Upper lobe of right lung (tissue), 1 donor: ENCODE measurements around the gene ADCY10. TPM values are rescaled to one million over a fixed set of nuclear protein-coding genes. Genes with fewer than 3 reads are reported as not detected.

Experiments used
- ATAC-seq: fragments of 200-7000 bp; cut with Tn5 transposase; one replicate; pipeline ENCODE4 v1.9.1; 2020; ENCODE audit warnings: mild to moderate bottlenecking, moderate library complexity
- DNase-seq: peaks from one replicate; pipeline ENCODE4 v3.0.0-alpha.2; 2020
- H3K27ac ChIP-seq: fragments of 200-600 bp; one replicate; pipeline ENCODE4 v1.8.0; 2022
- H3K27me3 ChIP-seq: fragments of 200-600 bp; one replicate; pipeline ENCODE4 v1.8.0; 2022; ENCODE audit warnings: mild to moderate bottlenecking
- H3K36me3 ChIP-seq: fragments of 200-600 bp; one replicate; pipeline ENCODE4 v1.8.0; 2022
- H3K4me1 ChIP-seq: fragments of 200-600 bp; one replicate; pipeline ENCODE4 v1.8.0; 2022
- H3K4me3 ChIP-seq: fragments of 200-600 bp; one replicate; pipeline ENCODE4 v1.8.0; 2022; ENCODE audit warnings: mild to moderate bottlenecking
- H3K9me3 ChIP-seq: fragments of 200-600 bp; one replicate; pipeline ENCODE4 v1.8.0; 2022
- CTCF ChIP-seq: fragments of 200-600 bp; IDR thresholded peaks from one replicate; pipeline ENCODE4 v1.8.0; 2022; ENCODE audit warnings: antibody characterized with exemption
- intact Hi-C: fragments of 100-400 bp; cut with DNase I; formaldehyde crosslinking; loops from one replicate; pipeline ENCODE4 v1.11.0; 2022
- total RNA-seq: library from RNA; stranded (reverse); fragmentation: NEBNext Ultra II Directional; extraction: Animal tissue kit (Norgen Biotek cat#: 25700); gene quantifications from one replicate; pipeline ENCODE4 v1.2.1, GENCODE V29; 2021
- donor health status: DM: no; HTN: yes; CAD: no; lungs with severe emphysema.

Gene ADCY10
- total RNA-seq, 1 donor from 2014 or later, result 0.29 TPM

- H3K27ac ChIP-seq, result no peak overlapping the region
- no peak for TF ChIP-seq CTCF
These were observed 136.7 kb downstream of the ADCY10 start for GRCh38 chr1:167777269-167777650.

GRCh38 chr1:167776616-167777268 lies 137.2 kb downstream of the ADCY10 start:
- TF ChIP-seq CTCF, result no peak
- H3K36me3 ChIP-seq, result peaks cover 31% of the 10 kb centered on the region
- H3K27ac ChIP-seq, result no peak overlapping the region
- no peaks in the 10 kb centered on the region for H3K27me3 ChIP-seq
- H3K4me3 ChIP-seq, result no peak overlapping the region
- no peak for ATAC-seq
- H3K4me1 ChIP-seq, result no peaks in the 10 kb centered on the region
- no peaks in the 10 kb centered on the region for H3K9me3 ChIP-seq
- no peak for DNase-seq
- intact Hi-C loops, result no loop called here

More at GRCh38 chr1:167777269-167777650, 136.7 kb downstream of the ADCY10 start:
- no peaks in the 10 kb centered on the region for H3K27me3 ChIP-seq
- no peaks in the 10 kb centered on the region for H3K4me1 ChIP-seq
- H3K36me3 ChIP-seq, result peaks cover 27% of the 10 kb centered on the region
- DNase-seq (no peak), ATAC-seq (no peak)
- no peaks in the 10 kb centered on the region for H3K9me3 ChIP-seq
- H3K4me3 ChIP-seq, result no peak overlapping the region
- intact Hi-C loops, result no loop called here

- Histone ChIP-seq H3K27ac (no peak overlapping the region), H3K4me1 (no peaks in the 10 kb centered on the region), H3K9me3 (no peaks in the 10 kb centered on the region), H3K27me3 (no peaks in the 10 kb centered on the region), H3K36me3 (peaks cover 31% of the 10 kb centered on the region), H3K4me3 (no peak overlapping the region)
- intact Hi-C loops, result no loop called here
- no peak for ATAC-seq
- DNase-seq, result no peak
- no peak for TF ChIP-seq CTCF
These were observed 137.8 kb downstream of the ADCY10 start for GRCh38 chr1:167776151-167776550.

GRCh38 chr1:167775178-167775577 lies 138.8 kb downstream of the ADCY10 start:
- no peak for ATAC-seq
- H3K27ac ChIP-seq, result no peak overlapping the region
- H3K4me1 ChIP-seq, result no peaks in the 10 kb centered on the region
- no peaks in the 10 kb centered on the region for H3K27me3 ChIP-seq
- H3K9me3 ChIP-seq, result no peaks in the 10 kb centered on the region
- intact Hi-C loops, result no loop called here
- H3K4me3 ChIP-seq, result no peak overlapping the region
- no peak for DNase-seq
- H3K36me3 ChIP-seq, result peaks cover 31% of the 10 kb centered on the region
- TF ChIP-seq CTCF, result no peak

GRCh38 chr1:167774710-167775109 lies 139.2 kb downstream of the ADCY10 start:
- H3K9me3 ChIP-seq, result no peaks in the 10 kb centered on the region
- no peak overlapping the region for H3K27ac ChIP-seq
- no peak for TF ChIP-seq CTCF
- no peak overlapping the region for H3K4me3 ChIP-seq
- intact Hi-C loops, result no loop called here
- peaks cover 31% of the 10 kb centered on the region for H3K36me3 ChIP-seq
- no peaks in the 10 kb centered on the region for H3K4me1 ChIP-seq
- DNase-seq, result no peak
- no peaks in the 10 kb centered on the region for H3K27me3 ChIP-seq
- ATAC-seq, result no peak

- intact Hi-C loops, result no loop called here
- H3K27me3 ChIP-seq, result no peaks in the 10 kb centered on the region
- H3K9me3 ChIP-seq, result no peaks in the 10 kb centered on the region
- ATAC-seq, result no peak
- peaks cover 37% of the 10 kb centered on the region for H3K36me3 ChIP-seq
- DNase-seq, result no peak
- H3K4me3 ChIP-seq, result no peak overlapping the region
- TF ChIP-seq CTCF, result no peak
- H3K4me1 ChIP-seq, result no peaks in the 10 kb centered on the region
- H3K27ac ChIP-seq, result no peak overlapping the region
These were observed 140.4 kb downstream of the ADCY10 start for GRCh38 chr1:167773516-167773915.
